ENCODE results near the gene GTF3C2. TPM values are rescaled to one million over a fixed set of nuclear protein-coding genes. Genes with fewer than 3 reads are reported as not detected.

Gene GTF3C2
- total and polyA plus RNA-seq, 2 of the 13 experiments (the other 11 are each of a cell fraction or from before 2014, with no cell fraction given), result 77.5 to 130 TPM

DNA sequence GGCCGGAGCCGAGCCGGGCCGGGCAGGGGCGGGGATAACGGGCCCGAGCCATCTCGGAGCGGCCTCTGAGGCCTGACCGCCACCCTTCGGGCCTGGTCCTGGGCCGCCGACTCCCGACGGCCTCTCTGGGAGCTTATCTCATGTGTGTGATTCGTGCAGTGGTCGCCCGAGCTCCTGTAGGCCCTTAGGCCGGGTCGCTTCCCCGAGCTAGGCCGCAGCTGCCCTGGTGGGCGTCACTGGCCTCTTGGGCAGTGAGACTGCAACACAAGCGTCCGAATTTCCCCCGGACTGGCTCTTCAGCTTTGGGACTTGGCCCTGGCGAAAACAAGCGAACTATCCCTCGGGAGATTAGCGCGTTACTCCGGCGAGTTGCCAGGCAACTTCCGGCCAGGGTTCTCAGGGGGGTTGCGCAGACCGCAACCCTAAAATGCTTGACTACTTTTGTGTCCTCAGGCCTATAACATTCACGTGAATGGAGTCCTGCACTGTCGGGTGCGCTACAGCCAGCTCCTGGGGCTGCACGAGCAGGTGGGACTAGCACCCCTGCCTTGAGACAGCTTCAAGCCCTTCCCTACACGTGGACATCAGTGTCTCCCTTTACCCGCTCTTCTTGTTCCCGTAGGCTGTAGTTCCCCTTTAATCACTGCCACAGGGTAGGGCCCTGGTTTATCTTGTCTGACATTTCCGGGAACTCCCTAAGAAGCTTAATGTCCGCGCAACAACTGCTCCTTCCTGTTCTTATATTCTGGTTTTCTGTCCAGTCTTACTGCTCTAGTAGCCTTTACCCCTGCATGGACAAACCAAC lies 14.5 kb upstream of the GTF3C2 start (continued):
- TF ChIP-seq RARA (CRISPR knock-in tag; IDR thresholded peaks at IDR 0.05), result no peak
- no peak for TF ChIP-seq ZNF205 (CRISPR knock-in tag; IDR thresholded peaks at IDR 0.05)
- TF ChIP-seq, protein P1, sequence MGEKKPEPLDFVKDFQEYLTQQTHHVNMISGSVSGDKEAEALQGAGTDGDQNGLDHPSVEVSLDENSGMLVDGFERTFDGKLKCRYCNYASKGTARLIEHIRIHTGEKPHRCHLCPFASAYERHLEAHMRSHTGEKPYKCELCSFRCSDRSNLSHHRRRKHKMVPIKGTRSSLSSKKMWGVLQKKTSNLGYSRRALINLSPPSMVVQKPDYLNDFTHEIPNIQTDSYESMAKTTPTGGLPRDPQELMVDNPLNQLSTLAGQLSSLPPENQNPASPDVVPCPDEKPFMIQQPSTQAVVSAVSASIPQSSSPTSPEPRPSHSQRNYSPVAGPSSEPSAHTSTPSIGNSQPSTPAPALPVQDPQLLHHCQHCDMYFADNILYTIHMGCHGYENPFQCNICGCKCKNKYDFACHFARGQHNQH (CRISPR knock-in tag; IDR thresholded peaks at IDR 0.05), result no peak
- TF ChIP-seq, protein P2, sequence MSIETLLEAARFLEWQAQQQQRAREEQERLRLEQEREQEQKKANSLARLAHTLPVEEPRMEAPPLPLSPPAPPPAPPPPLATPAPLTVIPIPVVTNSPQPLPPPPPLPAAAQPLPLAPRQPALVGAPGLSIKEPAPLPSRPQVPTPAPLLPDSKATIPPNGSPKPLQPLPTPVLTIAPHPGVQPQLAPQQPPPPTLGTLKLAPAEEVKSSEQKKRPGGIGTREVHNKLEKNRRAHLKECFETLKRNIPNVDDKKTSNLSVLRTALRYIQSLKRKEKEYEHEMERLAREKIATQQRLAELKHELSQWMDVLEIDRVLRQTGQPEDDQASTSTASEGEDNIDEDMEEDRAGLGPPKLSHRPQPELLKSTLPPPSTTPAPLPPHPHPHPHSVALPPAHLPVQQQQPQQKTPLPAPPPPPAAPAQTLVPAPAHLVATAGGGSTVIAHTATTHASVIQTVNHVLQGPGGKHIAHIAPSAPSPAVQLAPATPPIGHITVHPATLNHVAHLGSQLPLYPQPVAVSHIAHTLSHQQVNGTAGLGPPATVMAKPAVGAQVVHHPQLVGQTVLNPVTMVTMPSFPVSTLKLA (IDR thresholded peaks at IDR 0.05), result peak; percentile 44
- no peak for TF ChIP-seq MED8 (CRISPR knock-in tag; IDR thresholded peaks at IDR 0.05; ENCODE audit: insufficient replicate concordance)
- TF ChIP-seq KAT7 (CRISPR knock-in tag; IDR thresholded peaks at IDR 0.05; ENCODE audit: borderline replicate concordance), result no peak
- no peak for TF ChIP-seq ZNF260 (CRISPR knock-in tag; IDR thresholded peaks at IDR 0.05; ENCODE audit: borderline replicate concordance, low read depth)
- TF ChIP-seq ZMAT3 (CRISPR knock-in tag; conservative IDR thresholded peaks at IDR 0.05), result no peak
- no peak for TF ChIP-seq ZSCAN29 (CRISPR knock-in tag; conservative IDR thresholded peaks at IDR 0.05)
- TF ChIP-seq ZNF552 (CRISPR knock-in tag; IDR thresholded peaks at IDR 0.05; ENCODE audit: borderline replicate concordance), result peak; percentile 27; the same call in 1 of the 2 replicates
- no peak for TF ChIP-seq NONO (IDR thresholded peaks at IDR 0.05)
- TF ChIP-seq NONO (CRISPR knock-in tag; conservative IDR thresholded peaks at IDR 0.05), result no peak
- no peak for TF ChIP-seq RFXANK (CRISPR knock-in tag; IDR thresholded peaks at IDR 0.05)
- no peak for TF ChIP-seq RBAK (CRISPR knock-in tag; IDR thresholded peaks at IDR 0.05)
- 0 out of 2 replicates have a peak, but pooled peaks have one; percentile 2 for TF ChIP-seq ZNF572 (CRISPR knock-in tag; IDR thresholded peaks at IDR 0.05)
- peak; percentile 14; the same call in 1 of the 2 replicates for TF ChIP-seq ZNF780A (CRISPR knock-in tag; IDR thresholded peaks at IDR 0.05)
- TF ChIP-seq, protein P3, sequence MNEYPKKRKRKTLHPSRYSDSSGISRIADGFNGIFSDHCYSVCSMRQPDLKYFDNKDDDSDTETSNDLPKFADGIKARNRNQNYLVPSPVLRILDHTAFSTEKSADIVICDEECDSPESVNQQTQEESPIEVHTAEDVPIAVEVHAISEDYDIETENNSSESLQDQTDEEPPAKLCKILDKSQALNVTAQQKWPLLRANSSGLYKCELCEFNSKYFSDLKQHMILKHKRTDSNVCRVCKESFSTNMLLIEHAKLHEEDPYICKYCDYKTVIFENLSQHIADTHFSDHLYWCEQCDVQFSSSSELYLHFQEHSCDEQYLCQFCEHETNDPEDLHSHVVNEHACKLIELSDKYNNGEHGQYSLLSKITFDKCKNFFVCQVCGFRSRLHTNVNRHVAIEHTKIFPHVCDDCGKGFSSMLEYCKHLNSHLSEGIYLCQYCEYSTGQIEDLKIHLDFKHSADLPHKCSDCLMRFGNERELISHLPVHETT (CRISPR knock-in tag; conservative IDR thresholded peaks at IDR 0.05), result no peak
- TF ChIP-seq, protein P4, sequence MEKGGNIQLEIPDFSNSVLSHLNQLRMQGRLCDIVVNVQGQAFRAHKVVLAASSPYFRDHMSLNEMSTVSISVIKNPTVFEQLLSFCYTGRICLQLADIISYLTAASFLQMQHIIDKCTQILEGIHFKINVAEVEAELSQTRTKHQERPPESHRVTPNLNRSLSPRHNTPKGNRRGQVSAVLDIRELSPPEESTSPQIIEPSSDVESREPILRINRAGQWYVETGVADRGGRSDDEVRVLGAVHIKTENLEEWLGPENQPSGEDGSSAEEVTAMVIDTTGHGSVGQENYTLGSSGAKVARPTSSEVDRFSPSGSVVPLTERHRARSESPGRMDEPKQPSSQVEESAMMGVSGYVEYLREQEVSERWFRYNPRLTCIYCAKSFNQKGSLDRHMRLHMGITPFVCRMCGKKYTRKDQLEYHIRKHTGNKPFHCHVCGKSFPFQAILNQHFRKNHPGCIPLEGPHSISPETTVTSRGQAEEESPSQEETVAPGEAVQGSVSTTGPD (CRISPR knock-in tag; IDR thresholded peaks at IDR 0.05), result no peak
- no peak; the same call in 1 of the 2 replicates for TF ChIP-seq JDP2 (CRISPR knock-in tag; IDR thresholded peaks at IDR 0.05; ENCODE audit: borderline replicate concordance)
- TF ChIP-seq MEF2D (CRISPR knock-in tag; IDR thresholded peaks at IDR 0.05), result no peak
- TF ChIP-seq MLLT10 (CRISPR knock-in tag; IDR thresholded peaks at IDR 0.05), result no peak
- TF ChIP-seq, protein P5, sequence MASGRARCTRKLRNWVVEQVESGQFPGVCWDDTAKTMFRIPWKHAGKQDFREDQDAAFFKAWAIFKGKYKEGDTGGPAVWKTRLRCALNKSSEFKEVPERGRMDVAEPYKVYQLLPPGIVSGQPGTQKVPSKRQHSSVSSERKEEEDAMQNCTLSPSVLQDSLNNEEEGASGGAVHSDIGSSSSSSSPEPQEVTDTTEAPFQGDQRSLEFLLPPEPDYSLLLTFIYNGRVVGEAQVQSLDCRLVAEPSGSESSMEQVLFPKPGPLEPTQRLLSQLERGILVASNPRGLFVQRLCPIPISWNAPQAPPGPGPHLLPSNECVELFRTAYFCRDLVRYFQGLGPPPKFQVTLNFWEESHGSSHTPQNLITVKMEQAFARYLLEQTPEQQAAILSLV (CRISPR knock-in tag; IDR thresholded peaks at IDR 0.05; ENCODE audit: borderline replicate concordance), result 0 out of 2 replicates have a peak, but pooled peaks have one; percentile 1
